Osteocyte (in vitro differentiated cells): Measurements from ENCODE around the gene IL1RAPL1. TPM values are rescaled to one million over a fixed set of nuclear protein-coding genes. Genes with fewer than 3 reads are reported as not detected.

Experiments used
- DNase-seq: peaks from one replicate; pipeline ENCODE4 v3.0.0; 2021; ENCODE audit warnings: mixed read lengths; ENCODE audit not compliant: unreplicated experiment; ENCODE audit errors: extremely low spot score
- H3K27ac Mint-ChIP-seq: one replicate; pipeline ENCODE4 v1.8.0; 2021; ENCODE audit warnings: mild to moderate bottlenecking, mixed read lengths; ENCODE audit not compliant: unreplicated experiment
- H3K27me3 Mint-ChIP-seq: one replicate; pipeline ENCODE4 v1.8.0; 2021; ENCODE audit warnings: mixed read lengths; ENCODE audit not compliant: unreplicated experiment
- H3K36me3 Mint-ChIP-seq: one replicate; pipeline ENCODE4 v1.8.0; 2021; ENCODE audit warnings: mixed read lengths; ENCODE audit not compliant: unreplicated experiment
- H3K4me1 Mint-ChIP-seq: one replicate; pipeline ENCODE4 v1.8.0; 2021; ENCODE audit warnings: mixed read lengths; ENCODE audit not compliant: unreplicated experiment
- H3K4me3 Mint-ChIP-seq: one replicate; pipeline ENCODE4 v1.8.0; 2021; ENCODE audit warnings: mild to moderate bottlenecking, moderate library complexity, mixed read lengths; ENCODE audit not compliant: unreplicated experiment
- H3K9me3 Mint-ChIP-seq: one replicate; pipeline ENCODE4 v1.8.0; 2021; ENCODE audit warnings: mixed read lengths; ENCODE audit not compliant: unreplicated experiment
- total RNA-seq: library from RNA; stranded (reverse); gene quantifications from 2 replicates; pipeline ENCODE4 v1.2.1, GENCODE V29; 2021
- TF ChIP-seq, protein P1 (sequence below): fragments of 200-600 bp; sonication (generic); IDR thresholded peaks from 2 replicates; pipeline ENCODE4 v1.5.0; 2021; ENCODE audit warnings: antibody characterized with exemption, mild to moderate bottlenecking, moderate library complexity

Gene IL1RAPL1
- total RNA-seq, 1 donor from 2014 or later, result not detected

DNA sequence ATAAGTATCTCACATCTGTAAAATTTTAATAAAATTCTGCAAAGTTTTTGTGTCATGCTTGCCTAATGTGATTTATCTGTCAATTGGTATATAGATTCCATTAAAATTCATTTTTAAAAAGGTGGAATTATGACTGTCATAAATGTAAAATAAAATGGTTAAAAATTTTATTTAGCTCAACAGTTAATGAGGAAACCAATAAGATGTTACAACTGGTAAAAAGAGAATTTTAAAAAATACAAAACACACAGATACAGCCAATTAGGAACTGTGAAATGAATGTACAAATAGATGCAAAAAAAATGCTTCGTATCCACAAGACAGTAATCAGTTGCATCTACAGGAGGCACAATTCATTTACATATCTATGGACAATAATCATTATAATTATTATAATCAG is 297.6 kb downstream of the IL1RAPL1 start:
- H3K4me3 Mint-ChIP-seq, result no peak overlapping the region
- H3K27ac Mint-ChIP-seq, result no peak overlapping the region
- no peaks in the 10 kb centered on the region for H3K36me3 Mint-ChIP-seq
- no peak for DNase-seq
- H3K4me1 Mint-ChIP-seq, result no peaks in the 10 kb centered on the region
- H3K9me3 Mint-ChIP-seq, result peaks cover 9% of the 10 kb centered on the region
- H3K27me3 Mint-ChIP-seq, result no peaks in the 10 kb centered on the region
- TF ChIP-seq, protein P1, sequence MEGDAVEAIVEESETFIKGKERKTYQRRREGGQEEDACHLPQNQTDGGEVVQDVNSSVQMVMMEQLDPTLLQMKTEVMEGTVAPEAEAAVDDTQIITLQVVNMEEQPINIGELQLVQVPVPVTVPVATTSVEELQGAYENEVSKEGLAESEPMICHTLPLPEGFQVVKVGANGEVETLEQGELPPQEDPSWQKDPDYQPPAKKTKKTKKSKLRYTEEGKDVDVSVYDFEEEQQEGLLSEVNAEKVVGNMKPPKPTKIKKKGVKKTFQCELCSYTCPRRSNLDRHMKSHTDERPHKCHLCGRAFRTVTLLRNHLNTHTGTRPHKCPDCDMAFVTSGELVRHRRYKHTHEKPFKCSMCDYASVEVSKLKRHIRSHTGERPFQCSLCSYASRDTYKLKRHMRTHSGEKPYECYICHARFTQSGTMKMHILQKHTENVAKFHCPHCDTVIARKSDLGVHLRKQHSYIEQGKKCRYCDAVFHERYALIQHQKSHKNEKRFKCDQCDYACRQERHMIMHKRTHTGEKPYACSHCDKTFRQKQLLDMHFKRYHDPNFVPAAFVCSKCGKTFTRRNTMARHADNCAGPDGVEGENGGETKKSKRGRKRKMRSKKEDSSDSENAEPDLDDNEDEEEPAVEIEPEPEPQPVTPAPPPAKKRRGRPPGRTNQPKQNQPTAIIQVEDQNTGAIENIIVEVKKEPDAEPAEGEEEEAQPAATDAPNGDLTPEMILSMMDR, result no peak

DNA sequence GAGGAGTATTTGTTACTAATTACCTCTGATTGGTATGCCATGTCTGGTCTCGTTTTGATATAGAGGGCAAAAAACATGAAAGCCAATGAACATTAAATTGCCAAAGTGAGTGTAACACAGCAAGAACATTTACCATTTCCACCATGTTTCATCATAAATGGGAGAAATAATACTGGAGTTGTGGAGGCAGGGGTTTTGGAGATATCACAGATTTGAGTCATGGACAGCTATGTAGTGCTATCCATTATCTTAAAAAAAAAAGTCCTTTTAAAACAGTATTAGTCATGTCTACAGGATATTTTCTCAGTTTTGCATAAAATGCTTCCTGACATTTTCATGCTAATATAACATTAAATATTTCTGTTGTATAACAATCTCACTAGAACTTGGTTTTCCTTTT is 301.2 kb downstream of the IL1RAPL1 start:
- no peak overlapping the region for H3K4me3 Mint-ChIP-seq
- H3K9me3 Mint-ChIP-seq, result no peaks in the 10 kb centered on the region
- no peaks in the 10 kb centered on the region for H3K36me3 Mint-ChIP-seq
- DNase-seq, result no peak
- no peaks in the 10 kb centered on the region for H3K27me3 Mint-ChIP-seq
- no peaks in the 10 kb centered on the region for H3K4me1 Mint-ChIP-seq
- no peak overlapping the region for H3K27ac Mint-ChIP-seq
- TF ChIP-seq, protein P1, result no peak

DNA sequence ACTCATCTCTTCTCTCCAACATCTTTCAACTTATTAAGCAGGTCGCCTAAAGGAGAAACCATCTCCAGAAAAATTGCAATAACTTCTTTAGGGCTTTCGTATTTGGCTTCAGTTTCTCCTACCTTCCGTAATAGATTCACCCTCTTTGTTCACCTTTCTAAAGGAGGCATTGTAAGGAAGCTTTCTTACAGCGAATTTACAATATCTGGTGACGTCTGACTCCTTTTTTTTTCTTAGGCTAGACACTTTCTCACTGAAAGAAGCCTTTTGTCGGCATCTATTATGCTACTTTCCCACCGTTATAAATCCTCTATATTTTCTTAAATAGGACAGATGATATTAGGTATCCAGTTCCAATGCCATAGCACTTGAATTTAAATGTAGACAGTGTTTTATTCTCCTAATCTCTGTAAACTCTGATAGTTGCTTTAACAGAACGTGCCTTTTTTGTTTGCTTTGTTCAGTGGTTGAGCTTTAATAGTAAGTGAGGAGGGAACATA is 302.4 kb downstream of the IL1RAPL1 start:
- H3K4me3 Mint-ChIP-seq, result no peak overlapping the region
- TF ChIP-seq, protein P1, result no peak
- no peaks in the 10 kb centered on the region for H3K27me3 Mint-ChIP-seq
- H3K27ac Mint-ChIP-seq, result no peak overlapping the region
- no peaks in the 10 kb centered on the region for H3K9me3 Mint-ChIP-seq
- H3K4me1 Mint-ChIP-seq, result no peaks in the 10 kb centered on the region
- no peaks in the 10 kb centered on the region for H3K36me3 Mint-ChIP-seq
- DNase-seq, result no peak

DNA sequence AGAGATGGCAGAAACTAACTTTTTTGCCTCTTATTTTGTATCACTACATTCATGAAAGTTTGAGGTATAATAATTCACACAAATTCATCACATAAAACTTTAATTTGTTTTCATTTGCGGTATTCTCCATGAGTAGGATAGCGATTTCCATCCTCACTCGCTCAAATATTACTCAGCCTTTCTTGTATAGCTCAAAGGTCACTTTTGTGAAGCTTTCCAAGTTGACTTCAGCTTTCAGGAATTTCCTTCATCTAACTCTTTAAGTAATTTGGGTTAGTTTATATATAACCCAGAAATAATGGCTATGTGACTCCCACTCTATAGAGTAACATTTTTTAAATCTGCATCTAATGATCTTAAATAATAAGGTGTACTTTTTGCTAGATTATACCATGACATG is 314.4 kb downstream of the IL1RAPL1 start:
- H3K4me3 Mint-ChIP-seq, result no peak overlapping the region
- H3K9me3 Mint-ChIP-seq, result peaks cover 8% of the 10 kb centered on the region
- H3K36me3 Mint-ChIP-seq, result no peaks in the 10 kb centered on the region
- no peak overlapping the region for H3K27ac Mint-ChIP-seq
- TF ChIP-seq, protein P1, result no peak
- DNase-seq, result no peak
- no peaks in the 10 kb centered on the region for H3K4me1 Mint-ChIP-seq
- H3K27me3 Mint-ChIP-seq, result no peaks in the 10 kb centered on the region

DNA sequence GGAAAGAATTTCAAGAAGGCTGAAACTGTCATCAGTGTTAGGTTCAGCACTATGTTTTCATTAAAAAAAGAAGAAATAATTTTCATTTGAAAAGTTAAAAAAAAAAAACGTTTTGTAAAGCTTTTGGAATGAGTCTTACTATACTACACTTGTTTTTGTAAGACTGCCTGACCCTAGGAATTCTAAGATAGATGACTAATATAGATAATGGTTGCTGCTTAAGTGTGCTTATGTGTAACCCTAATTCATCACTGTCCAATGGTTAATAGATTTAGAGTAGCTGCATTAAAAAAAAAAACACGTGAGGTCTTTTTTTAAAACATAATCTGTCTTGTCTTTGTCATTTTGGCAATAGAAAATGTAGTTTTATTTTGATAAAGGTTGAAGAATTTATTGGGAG is 323.2 kb downstream of the IL1RAPL1 start:
- Mint-ChIP-seq H3K27me3 (no peaks in the 10 kb centered on the region), H3K27ac (no peak overlapping the region), H3K9me3 (no peaks in the 10 kb centered on the region), H3K4me1 (no peaks in the 10 kb centered on the region), H3K4me3 (no peak overlapping the region), H3K36me3 (no peaks in the 10 kb centered on the region)
- DNase-seq, result no peak
- TF ChIP-seq, protein P1, result no peak
